Neural cell (in vitro differentiated cells): ENCODE data around the gene ADAMTS8.

Experiments
- CTCF ChIP-seq: fragments of 450-650 bp; IDR thresholded peaks from 2 replicates; pipeline ENCODE4 v1.5.1; 2014; ENCODE audit warnings: antibody characterized with exemption, mild to moderate bottlenecking, moderate library complexity; ENCODE audit not compliant: poor library complexity, severe bottlenecking
- EP300 ChIP-seq: fragments of 450-650 bp; conservative IDR thresholded peaks from 2 replicates; pipeline ENCODE4 v1.6.1; 2014; ENCODE audit warnings: antibody characterized with exemption, mild to moderate bottlenecking, moderate library complexity; ENCODE audit not compliant: poor library complexity, severe bottlenecking
- EZH2 ChIP-seq: fragments of 200-600, 300-800 bp; shearing (Covaris generic), sonication (generic); IDR thresholded peaks from 2 replicates; pipeline ENCODE4 v1.6.1; 2014; ENCODE audit warnings: antibody characterized with exemption, low read length, borderline replicate concordance, mild to moderate bottlenecking; ENCODE audit not compliant: insufficient read depth, poor library complexity, severe bottlenecking
- POLR2AphosphoS5 ChIP-seq: IDR thresholded peaks from 2 replicates; pipeline ENCODE4 v1.6.1; 2012
- RAD21 ChIP-seq: fragments of 450-650 bp; conservative IDR thresholded peaks from 2 replicates; pipeline ENCODE4 v1.6.1; 2014; ENCODE audit warnings: antibody characterized with exemption, mild to moderate bottlenecking, moderate library complexity
- TAF1 ChIP-seq: IDR thresholded peaks from 2 replicates; pipeline ENCODE4 v1.6.1; 2012; ENCODE audit warnings: low read depth

- TF ChIP-seq POLR2AphosphoS5 (no peak), CTCF (no peak), RAD21 (no peak), EZH2 (no peak), EP300 (no peak), TAF1 (no peak)
Measured at GRCh38 chr11:130476200-130476921, 48.0 kb upstream of the ADAMTS8 start.
